DOHH2 (cell line): ENCODE data around the gene GDI1.

Source experiments
- CTCF ChIP-seq: fragments of 200-600 bp; sonication (generic); IDR thresholded peaks from one replicate; pipeline ENCODE4 v1.5.1; 2014; ENCODE audit warnings: antibody characterized with exemption, mild to moderate bottlenecking, low read depth, low read length; ENCODE audit not compliant: poor library complexity, severe bottlenecking
- EZH2phosphoT487 ChIP-seq: fragments of 200-600 bp; sonication (generic); IDR thresholded peaks from 2 replicates; pipeline ENCODE4 v1.6.1; 2017; ENCODE audit warnings: borderline replicate concordance, mild to moderate bottlenecking, antibody characterized with exemption, low read length, moderate library complexity, mixed read lengths

DNA sequence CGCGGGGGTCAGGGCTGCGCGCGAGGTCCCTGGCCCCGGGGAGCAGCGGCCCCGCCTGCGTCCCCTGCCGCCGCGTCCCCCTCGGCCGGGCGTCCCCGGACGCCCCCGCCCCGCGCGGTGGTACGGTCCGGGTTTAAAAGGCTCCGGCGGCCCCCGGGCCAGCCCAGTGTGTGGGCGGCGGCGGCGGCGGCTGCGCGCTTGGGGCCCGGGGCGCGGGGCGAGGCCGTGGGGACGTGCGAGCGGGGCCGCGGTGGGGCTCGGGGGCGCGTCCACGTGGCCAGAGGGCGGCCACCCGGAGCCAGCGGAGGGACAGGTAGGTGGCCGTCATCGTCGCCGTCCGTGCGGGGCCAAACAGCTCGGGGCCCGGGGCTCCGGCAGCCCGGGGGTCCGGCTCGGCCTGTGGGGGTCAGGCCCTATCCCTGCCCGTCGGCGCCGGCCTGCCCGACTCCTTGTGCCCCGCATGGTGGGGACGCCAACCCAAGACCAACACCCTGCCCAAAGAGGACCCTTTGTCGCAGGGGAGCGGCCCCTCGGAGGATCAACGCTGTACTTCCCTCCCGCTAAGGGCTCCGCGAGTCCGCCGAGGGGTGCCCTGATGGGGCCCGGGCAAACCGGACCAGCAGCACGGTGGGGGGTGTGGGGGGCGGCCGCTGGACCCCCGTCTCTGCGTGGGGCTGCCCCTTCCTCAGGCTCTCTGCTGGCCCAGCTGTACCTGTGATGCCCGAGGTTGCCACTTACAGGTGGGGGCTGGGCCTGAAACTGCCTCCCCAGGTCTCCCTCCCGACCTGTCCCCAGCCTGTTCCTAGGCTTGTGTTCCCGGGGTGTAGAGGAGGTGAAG is 21.4 kb downstream of the GDI1 start, which contains the start of gene PLXNA3:
- no peak for TF ChIP-seq CTCF
- no peak for TF ChIP-seq EZH2phosphoT487
